ENCODE measurements around the gene GPRIN1. TPM values are rescaled to one million over a fixed set of nuclear protein-coding genes. Genes with fewer than 3 reads are reported as not detected.

GPRIN1 gene
- total RNA-seq, 6 experiments from 2014 or later: 0.05 to 0.99 (median 0.30) TPM

- Histone ChIP-seq H3K9me3 (no peaks in the 10 kb centered on the region), H3K4me3 (no peak overlapping the region), H3K27ac (no peak overlapping the region)
Observed at GRCh38 chr5:176629317-176629852, 19.4 kb upstream of the GPRIN1 start.

GRCh38 chr5:176628406-176629228 is 18.7 kb upstream of the GPRIN1 start:
- H3K27me3 ChIP-seq: peaks cover 4 to 5% of the 10 kb centered on the region in 2 donors
- TF ChIP-seq CTCF (IDR thresholded peaks at IDR 0.05) (no peak), POLR2A (IDR thresholded peaks at IDR 0.05) (no peak)
- 53% methylated on average over 9 of the region's 13 CpGs for WGBS (ENCODE audit: insufficient coverage, low coverage, low lambda C conversion rate, missing lambda C conversion rate)
- no peaks in the 10 kb centered on the region for H3K9me3 ChIP-seq
- DNase-seq (no peak), ATAC-seq (no peak)
- H3K36me3 ChIP-seq: no peaks in the 10 kb centered on the region
- H3K4me3 ChIP-seq: no peak overlapping the region
- no peak overlapping the region for H3K27ac ChIP-seq
- H3K4me1 ChIP-seq: peaks cover 0 to 11% (median 0%) of the 10 kb centered on the region in 4 donors
- intact Hi-C loops (cut with DNase I): no loop called here

More at GRCh38 chr5:176629317-176629852, 19.4 kb upstream of the GPRIN1 start:
- H3K27me3 ChIP-seq: peaks cover 4 to 5% of the 10 kb centered on the region in 2 donors
- TF ChIP-seq CTCF (IDR thresholded peaks at IDR 0.05): no peak
- TF ChIP-seq POLR2A (IDR thresholded peaks at IDR 0.05): no peak
- no peaks in the 10 kb centered on the region for H3K36me3 ChIP-seq
- peaks cover 0 to 11% (median 0%) of the 10 kb centered on the region in 4 donors for H3K4me1 ChIP-seq
- intact Hi-C loops (cut with DNase I): no loop called here
- ATAC-seq (no peak), DNase-seq (no peak)
- 3% methylated on average over 15 of the region's 34 CpGs for WGBS (ENCODE audit: insufficient coverage, low coverage, low lambda C conversion rate, missing lambda C conversion rate)

GRCh38 chr5:176627582-176627981 is 17.6 kb upstream of the GPRIN1 start:
- Histone ChIP-seq H3K4me1 (peaks cover 0 to 11% (median 0%) of the 10 kb centered on the region in 4 donors), H3K27me3 (peaks cover 4 to 5% of the 10 kb centered on the region in 2 donors), H3K9me3 (no peaks in the 10 kb centered on the region), H3K4me3 (no peak overlapping the region), H3K27ac (no peak overlapping the region), H3K36me3 (no peaks in the 10 kb centered on the region)
- ATAC-seq: no peak
- no peak for DNase-seq
- intact Hi-C loops (cut with DNase I): no loop called here
- whole genome bisulfite sequencing (ENCODE audit: insufficient coverage, low coverage, low lambda C conversion rate, missing lambda C conversion rate): 63% methylated on average over 4 of the region's 5 CpGs
- TF ChIP-seq CTCF (IDR thresholded peaks at IDR 0.05): no peak
- no peak for TF ChIP-seq POLR2A (IDR thresholded peaks at IDR 0.05)

GRCh38 chr5:176626876-176627236 is 16.9 kb upstream of the GPRIN1 start:
- 50% methylated on average over 5 of the region's 7 CpGs for WGBS (ENCODE audit: insufficient coverage, low coverage, low lambda C conversion rate, missing lambda C conversion rate)
- no peaks in the 10 kb centered on the region for H3K36me3 ChIP-seq
- no peak overlapping the region for H3K4me3 ChIP-seq
- H3K9me3 ChIP-seq: no peaks in the 10 kb centered on the region
- no peak for DNase-seq
- no peak for ATAC-seq
- TF ChIP-seq CTCF (IDR thresholded peaks at IDR 0.05) (no peak), POLR2A (IDR thresholded peaks at IDR 0.05) (no peak)
- H3K27ac ChIP-seq: no peak overlapping the region
- intact Hi-C loops (cut with DNase I): no loop called here
- H3K27me3 ChIP-seq: peaks cover 4 to 5% of the 10 kb centered on the region in 2 donors
- peaks cover 0 to 11% (median 0%) of the 10 kb centered on the region in 4 donors for H3K4me1 ChIP-seq

Measured in right lobe of liver (tissue), 6 donors.